Right kidney (tissue), 1 donor: ENCODE data around the gene TMEM212.

Source experiments
- DNase-seq: peaks from one replicate; pipeline ENCODE4 v3.0.0-alpha.2; 2016

The TMEM212 gene

DNA sequence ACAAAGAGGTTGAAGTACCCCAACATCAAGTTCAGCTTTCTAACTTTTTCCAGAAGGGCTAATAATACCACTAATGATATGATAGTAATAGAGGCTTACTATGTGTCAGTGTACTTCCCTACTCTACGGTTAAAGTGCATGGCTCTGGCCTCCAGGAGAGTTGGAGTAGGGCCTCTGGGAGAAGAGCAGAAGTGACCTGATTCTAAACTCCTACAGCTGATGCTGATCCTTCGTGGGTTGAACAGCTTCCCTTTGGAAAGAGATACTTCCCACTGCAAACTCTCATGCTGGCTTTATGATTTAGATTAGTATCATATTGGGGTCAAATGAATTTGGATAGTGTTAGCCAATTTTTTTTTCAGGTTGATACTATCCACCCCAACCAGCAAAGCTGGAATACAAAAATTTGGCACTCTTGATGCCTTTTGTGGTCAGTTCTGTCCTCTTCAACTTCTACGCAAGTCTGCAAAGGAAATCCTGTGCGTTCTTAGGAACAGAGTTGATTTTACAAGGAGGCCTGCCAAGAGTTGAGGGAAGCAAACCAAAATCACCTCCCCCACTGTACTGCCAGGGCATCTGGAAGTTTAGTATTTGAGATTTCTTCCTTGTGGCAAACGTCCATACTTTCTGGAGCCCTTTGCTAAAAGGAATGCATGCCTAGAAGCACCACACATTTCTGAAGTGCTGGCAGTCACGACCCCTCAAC is 17.8 kb downstream of the TMEM212 start:
- DNase-seq, result no peak

DNA sequence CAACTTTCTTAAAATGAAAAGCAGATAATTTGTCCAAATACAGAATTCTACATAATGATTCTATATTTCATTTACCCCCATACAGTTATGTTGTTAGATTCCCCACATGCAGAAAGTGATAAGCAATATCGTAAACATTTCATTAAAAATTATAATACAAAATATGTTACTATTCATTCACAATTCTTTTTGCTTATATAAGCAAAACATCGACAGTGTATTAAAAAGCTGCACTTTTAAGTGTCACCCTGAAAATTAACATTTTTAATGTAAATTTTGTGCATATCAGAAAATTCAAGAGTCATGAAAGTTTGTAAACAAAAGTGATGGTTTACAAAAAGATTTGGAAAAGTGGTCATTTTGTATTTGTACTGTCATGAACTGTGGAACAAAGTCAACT is 19.2 kb downstream of the TMEM212 start:
- no peak for DNase-seq

DNA sequence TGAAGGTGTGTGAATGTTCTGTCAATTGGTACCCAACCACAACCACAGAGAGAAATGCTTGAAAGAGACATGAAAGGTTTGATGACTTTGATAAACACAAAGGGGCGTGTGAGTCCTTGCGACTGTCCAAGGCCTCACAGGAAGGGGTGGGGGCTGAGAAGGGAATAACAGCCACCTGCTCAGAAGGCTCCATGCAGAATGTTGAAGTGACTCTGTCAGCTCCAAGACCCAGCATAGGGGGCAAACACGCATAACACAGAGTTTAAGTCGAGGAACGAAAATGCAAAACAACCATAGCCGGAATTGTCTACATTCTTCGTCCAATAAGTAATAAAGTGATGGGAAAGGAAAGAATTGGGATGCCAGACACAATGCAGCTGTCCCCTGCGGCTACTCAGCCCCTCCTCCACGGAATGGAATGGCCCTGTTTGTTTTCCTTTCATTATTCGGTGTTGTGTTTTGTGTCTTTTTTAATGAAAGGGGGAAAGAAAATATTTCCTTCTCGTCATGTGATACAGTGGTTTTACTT is 19.9 kb downstream of the TMEM212 start:
- peak; percentile 68 for DNase-seq

DNA sequence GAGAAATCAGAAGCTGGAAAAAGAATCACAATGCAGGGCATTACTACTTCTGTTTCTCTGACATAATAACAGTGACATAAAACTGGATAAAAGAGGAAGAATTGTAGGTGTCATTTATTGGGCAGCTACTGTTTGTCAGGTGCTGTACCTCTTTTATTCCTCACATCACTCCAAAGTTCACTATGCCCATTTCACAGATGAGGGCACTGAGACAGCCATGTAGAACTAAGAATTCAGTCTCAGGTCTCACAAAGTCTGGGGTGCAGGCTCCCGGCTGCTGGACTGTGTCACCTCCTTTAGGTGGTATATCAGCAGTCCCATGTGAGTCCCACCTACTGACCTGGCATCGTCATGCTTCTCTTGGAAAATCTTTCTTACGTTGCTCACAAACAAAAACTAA is 20.8 kb downstream of the TMEM212 start:
- no peak for DNase-seq

DNA sequence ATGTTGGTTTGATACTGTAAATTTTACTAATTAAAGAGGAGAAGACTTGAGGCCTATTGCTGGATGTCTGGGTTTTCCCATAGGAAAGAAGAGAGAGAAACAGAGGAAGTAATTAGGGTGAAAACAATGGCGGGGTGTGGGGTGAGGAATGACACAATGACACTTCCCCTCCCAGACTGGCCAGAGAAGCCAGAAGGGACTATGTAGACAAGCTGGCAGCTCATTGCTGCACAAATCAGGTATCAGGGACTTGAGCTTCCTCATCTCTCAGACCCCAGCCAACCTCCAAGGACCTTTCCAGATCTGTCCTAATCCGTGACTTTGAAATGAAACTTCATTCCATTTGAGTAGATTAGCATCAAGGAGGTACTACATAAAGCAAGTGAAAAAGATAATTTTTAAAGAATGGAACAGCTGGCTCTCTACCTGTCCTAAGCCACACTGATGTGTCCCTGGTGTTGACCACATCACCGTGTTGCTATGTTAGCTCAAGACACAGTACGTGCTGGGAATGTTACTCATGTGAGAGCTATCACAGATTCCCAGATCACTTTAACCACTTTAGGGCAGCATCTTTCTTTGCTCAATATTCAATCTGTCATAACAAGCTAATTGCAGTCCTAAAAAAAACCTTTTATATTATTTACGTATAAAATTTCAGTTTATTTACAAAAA is 22.2 kb downstream of the TMEM212 start:
- DNase-seq, result no peak

DNA sequence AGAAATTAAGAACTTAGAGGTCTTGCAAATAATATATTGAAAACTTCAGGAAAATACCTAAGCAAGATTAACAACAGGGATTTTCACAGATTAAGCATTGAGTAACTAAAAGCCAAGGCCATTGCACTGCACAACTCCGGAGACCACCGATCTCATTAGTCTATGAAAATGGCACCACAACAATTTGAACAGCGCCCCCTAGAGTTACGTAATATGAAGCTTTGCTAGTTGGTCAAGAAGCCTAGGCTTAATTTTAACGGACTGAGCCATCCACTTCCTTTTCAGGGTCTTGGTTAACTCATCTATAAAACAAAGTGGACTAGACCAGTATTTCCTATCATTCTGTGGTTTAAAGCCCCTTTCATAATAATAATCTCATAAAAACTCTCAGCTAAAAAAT is 24.8 kb downstream of the TMEM212 start:
- DNase-seq, result no peak

DNA sequence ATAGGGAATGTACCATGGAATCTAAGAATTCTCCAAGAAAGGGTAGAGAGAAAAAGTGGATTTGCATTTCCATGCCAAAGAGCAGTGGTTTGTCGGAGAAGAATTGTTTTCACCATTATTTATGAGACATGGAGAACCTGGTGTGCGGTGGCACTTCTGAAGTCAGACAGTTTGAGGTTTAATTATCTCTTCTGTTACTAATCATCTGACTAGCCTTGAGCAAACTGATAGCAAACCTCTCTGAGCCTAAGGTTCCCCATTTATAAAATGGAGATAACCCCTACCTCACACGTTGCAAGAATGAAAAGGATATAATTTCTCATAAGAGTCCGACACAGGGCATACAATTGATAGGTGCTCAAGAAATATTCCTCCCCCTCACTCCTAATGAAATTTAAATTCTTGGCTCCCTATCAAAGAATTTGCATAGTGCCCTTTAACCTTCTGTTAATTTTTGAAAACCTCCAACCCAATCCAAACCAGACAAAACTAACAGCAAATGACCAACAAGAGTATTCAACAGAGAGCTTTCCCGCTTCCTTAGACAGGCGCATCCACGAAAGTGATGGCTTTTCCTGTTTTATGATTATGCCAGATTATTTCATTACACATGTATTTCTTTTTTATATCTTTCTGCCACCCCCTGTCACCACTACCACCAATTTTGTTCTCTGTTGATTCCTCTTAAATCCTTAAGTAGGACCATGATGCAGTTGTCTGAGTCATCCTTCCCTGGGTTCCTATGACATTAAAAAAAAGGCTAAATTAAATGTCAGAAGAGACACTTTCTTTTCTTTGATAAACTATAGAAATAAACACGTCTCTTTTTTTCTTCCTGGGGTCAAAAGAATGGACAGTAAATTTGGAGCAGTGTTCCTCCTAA is 28.5 kb downstream of the TMEM212 start:
- DNase-seq, result no peak

DNA sequence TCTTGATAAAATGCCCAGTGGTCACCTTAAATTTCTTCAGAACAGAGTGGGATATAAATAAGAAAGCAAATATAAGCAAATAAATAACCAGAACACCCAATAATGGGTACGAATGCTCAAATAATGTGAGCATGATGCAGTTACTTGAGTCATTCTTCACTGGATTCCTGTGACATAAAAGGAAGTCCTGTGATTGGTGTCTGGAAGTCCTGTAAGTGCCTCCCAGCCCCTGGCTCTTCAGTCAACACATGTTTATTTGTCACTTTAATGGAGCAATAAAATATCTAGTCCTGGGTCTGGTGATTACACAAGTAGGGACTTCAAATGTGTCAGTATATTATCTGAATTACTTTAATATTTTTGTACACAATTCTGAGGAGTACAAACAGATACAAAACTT is 30.4 kb downstream of the TMEM212 start:
- no peak for DNase-seq

DNA sequence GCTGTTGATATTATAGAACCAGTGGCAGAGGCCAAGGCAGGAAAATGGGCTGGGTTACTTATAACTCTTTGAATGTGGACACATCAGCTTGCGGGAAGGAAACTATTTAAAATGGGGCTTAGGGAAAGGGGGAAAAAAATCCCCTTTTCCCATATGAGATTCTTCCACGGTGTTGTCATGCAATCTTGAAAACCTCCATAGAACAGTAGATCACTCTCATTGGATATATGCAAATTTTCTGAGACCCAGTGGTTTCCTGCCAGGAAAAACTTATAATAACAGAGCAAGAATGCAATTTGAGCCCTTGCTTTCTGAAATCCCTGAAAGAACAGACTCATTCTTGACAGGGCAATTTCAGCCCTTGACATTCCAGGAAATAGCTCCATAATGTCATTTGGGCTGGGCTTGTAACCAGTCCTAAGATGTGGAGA is 31.1 kb downstream of the TMEM212 start:
- DNase-seq, result peak; percentile 45

DNA sequence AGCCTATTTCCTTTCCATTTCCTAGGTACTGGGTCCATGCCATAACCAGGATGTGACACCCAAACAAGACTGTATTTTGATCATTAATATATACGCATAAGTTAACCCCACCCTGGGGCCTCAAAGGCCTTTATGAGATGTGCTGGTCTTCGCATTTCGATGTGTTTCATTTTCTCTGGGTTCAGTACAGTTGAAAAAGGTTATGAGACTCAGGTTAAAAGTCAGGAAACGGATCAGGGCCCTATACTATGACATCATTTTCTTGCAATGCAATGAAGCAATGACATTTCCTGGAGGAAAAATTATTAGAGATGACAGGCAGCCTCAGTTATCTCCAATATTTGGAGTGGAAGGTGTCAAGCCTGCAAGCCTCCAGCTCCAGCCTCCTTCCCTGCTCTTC is 31.7 kb downstream of the TMEM212 start:
- no peak for DNase-seq

DNA sequence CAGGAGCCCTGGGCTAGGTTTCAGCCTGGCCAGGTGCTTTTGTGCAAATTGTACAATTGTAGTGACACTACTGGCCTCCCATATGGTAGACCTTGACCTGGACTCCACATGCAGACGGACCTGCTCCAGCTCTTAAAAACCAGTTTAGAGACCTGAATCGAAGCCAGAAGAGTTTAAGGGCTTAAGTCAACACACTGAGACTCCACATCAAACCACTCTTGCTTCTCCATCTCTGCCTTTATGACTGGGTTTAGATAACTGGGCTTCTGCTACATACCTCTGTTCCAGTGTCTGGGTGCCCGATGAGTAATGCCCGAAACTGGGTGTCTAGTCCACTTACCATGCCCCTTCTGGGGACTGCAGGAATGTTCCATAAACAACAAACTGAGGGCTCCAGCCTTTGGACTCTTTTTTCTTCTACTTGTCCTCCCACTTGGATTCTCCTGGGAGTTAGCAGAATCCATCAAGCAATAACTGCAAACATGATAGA is 32.8 kb downstream of the TMEM212 start:
- DNase-seq, result no peak

DNA sequence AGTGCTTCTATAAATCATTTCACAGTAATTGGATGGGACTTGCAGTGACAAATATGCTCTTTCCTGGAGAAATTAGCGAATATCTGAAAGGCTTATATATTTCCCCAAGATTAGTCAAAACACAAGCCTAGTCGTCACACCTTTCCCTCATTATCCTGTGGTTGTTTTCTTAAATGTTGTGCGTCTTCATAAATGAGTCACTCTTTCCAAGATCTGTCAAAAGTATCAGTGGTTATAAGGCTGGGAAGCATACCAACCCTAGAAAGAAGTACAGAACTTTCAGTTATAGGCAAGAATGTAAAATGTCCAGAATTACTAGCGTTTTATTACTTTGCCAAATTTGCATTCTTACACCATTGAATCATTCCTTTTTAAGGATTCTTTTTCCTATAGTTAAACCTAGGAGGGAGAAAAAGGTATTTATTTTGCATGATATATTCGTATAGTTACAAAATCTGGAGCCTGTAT is 33.6 kb downstream of the TMEM212 start:
- no peak for DNase-seq

DNA sequence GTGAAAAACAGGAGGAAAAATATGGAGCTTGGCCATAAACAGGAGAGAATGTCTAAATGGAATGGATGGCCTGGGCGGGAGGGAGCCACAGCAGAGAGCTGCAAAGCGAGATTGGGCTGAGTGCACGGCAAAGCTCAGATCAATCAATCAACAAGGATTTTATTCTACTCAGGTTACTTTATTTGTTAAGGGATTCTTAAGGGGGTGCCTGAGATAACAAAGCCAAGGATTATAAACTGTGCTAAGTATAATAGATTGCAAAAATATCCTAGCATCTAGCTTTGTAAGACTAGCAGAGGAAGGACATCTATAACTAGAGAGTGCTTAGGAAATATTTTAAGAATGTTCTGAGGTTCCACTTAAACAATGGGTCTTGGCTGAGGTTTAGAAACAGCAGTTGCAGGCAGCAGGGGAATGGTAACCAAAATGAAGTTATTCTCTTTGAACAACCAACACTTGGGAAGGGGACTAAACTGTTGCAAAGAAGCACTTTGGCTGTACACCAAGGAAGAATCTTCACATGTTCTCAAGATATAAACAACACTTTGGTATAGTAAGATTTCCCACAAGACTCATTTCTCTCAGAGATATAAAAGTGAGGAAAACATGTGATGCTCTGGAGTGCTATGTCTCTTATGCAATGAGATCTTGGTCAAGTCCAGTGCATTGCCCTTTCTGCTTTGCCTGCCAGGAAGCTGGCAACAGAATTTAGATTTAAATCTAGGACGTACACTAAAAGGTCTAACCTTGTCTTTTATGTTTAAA is 35.5 kb downstream of the TMEM212 start:
- DNase-seq, result no peak

DNA sequence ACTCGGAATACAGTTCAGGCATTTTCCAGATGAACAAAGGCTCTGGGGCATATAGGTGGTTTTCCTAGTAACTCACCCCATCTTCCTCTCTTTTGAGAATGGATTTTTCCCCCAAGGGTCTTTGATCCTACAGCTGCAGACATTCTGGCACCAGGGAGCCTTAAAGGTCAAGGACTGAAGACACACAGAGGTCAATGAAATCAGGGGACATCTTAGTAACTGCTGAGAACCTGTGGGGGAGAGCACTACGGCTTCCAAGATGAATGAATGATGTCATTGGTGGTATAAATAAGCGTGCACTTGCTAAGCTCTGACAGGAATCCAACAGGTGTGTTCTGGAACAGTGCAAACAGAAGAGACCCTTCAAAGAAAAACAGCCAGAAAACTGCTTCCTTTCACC is 36.3 kb downstream of the TMEM212 start:
- DNase-seq, result no peak

DNA sequence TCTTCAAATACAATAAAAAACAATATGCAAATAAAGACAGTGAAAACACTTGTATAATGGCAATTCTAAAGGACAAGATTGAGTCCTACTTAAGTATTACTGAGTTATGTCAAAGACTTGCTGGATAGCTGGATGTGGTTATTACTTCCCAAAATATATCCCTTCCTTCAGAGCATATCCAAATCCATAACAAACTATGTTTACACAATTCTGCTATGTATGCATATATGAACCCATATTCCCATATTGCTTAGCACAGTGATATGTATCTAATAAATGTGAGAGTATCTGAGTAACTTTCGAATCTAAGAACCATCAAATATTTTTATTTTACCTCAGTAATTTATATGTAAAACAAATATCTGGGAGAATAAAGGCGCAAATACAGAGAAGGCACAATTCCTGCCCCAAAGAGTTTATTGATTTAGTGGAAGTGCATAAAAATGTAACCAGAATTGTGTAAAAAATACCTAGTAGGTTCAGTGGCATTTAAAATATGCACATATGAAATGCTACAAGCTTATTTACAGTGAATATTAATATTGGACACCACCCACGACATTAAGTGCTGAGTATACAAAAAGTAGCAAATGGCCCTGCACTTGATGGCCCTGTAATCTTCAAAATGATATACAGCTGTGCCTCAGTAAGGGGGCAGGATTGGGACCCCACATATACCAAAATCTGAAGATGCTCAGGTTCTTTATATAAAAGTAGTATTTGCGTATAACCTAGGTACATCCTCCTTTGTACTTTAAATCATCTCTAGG is 37.1 kb downstream of the TMEM212 start:
- no peak for DNase-seq

DNA sequence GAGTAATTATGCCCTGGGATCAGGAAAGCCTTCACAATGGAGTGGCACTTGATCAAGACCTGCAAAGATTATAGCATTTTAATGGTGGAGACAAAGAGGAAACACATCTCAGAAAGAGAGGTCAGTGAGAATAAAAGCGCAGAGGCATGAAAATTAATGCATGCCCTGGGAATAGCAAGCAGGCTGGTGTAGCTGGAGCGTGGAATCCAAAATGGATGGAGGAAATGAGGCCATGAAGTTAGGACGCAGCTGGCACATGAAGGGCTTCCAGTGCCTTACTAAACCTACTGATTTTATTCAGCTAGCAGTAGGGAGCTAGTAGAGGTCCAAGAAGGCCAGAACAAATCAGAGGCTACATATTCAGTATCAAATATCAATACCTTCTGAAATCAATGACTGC is 38.1 kb downstream of the TMEM212 start:
- no peak for DNase-seq

DNA sequence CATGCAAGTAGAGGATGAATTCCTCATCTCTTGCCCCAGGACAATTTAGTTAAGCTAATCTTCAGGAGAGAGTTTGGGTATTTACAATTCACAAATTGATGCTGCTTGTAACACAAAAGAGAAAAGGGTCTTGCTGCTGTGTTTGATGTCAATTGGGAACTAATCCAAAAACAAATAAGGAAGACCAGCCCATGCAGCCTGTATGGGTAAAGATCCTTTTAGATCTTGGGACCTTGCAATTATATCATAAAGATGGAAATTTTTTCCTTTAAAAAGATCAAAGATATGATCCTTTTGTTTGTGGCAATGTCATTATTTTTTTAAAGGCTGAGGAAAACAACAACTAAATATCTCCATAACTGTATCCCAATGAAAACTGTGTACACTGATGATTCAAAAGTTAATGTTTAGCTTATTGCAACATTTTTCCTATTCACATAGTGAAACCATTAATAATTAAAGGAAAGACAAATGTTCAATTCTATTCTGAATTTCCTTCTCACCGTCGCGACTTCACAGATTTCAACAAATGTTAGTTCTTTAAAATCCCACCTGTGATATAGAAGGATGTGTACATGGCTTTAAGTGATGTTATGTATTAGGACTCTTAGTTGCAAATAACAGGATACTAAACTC is 40.2 kb downstream of the TMEM212 start:
- DNase-seq, result no peak

DNA sequence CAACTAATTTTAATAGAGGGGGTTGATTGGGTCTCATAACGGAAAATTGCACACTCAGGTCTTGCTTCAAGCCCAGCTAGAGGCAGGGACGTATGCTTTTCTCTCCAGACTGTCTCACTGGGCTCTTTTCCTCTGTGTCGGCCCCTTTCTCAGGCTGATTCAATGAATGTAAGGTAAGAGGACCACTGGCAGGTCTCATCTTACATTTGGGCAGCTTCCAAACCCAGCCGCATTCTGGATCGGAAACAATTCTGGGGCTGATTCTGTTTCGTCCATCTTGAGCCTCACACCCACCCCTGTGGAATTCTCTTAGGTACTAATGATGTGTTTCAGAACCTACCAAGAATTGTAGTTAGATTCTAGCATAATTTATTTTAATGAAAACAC is 40.7 kb downstream of the TMEM212 start:
- DNase-seq, result no peak

DNA sequence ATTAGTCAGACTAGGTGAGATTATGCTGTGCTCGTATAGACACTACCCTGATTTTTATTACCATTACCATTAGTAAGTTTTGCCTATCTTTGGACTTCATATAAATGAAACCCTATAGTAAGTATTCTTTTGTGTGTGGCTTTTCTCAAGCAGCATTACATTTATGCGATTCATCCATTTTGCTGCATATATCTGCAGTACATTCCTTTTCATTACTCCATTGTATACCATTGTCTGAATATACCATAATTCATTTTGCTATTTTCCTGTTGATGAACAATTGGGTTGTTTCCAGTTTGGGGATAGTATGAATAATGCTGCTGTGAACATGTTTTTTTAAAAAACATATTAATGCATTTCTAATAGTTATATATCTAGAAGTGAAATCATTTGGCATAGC is 45.3 kb downstream of the TMEM212 start:
- DNase-seq, result no peak

DNA sequence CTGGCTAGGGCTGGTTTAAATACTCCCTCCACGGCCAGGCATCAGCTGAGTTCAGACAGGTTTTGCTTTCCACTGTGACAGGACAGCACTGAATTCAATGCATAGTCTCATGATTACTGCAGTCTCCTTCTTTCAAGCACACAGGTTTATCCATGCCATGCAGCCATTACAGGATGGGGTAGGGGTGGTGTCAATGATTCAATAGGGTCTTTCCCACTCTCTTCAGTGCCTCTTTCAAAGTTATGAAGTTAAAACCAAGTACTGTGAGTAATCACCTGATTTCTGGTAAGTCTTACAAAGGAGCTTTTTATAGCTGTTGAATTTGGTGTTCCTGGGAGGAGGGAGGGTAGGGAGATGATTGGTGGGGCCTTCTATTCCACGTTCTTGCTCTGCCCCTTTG is 47.2 kb downstream of the TMEM212 start:
- no peak for DNase-seq

DNA sequence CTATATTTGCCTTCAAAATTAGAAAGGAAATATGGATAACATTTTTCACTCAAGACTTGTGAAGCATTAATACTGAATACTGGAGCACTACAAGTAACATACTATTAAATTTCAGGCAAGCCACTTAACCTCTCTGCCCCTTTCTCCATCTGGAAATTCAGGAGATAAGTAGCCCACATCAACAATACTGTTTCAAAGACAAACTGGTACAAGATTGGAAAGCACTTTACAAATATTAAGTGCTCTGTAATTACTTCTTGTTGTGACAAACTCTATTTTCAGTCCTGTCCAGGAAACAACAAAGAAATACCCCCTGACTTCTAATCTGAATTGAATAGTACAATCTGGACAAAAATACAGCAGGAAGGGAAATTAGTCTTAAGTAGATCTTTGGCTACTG is 49.3 kb downstream of the TMEM212 start:
- DNase-seq, result no peak
